HG03558 (cell line): ENCODE measurements around the gene NRG2.

ENCODE experiments used
- ATAC-seq: cut with Tn5 transposase; IDR thresholded peaks from one replicate; pipeline ENCODE4 v1.9.1; 2021; ENCODE audit warnings: moderate number of reproducible peaks; ENCODE audit not compliant: unreplicated experiment; ENCODE audit errors: extremely low read depth

Gene NRG2

DNA sequence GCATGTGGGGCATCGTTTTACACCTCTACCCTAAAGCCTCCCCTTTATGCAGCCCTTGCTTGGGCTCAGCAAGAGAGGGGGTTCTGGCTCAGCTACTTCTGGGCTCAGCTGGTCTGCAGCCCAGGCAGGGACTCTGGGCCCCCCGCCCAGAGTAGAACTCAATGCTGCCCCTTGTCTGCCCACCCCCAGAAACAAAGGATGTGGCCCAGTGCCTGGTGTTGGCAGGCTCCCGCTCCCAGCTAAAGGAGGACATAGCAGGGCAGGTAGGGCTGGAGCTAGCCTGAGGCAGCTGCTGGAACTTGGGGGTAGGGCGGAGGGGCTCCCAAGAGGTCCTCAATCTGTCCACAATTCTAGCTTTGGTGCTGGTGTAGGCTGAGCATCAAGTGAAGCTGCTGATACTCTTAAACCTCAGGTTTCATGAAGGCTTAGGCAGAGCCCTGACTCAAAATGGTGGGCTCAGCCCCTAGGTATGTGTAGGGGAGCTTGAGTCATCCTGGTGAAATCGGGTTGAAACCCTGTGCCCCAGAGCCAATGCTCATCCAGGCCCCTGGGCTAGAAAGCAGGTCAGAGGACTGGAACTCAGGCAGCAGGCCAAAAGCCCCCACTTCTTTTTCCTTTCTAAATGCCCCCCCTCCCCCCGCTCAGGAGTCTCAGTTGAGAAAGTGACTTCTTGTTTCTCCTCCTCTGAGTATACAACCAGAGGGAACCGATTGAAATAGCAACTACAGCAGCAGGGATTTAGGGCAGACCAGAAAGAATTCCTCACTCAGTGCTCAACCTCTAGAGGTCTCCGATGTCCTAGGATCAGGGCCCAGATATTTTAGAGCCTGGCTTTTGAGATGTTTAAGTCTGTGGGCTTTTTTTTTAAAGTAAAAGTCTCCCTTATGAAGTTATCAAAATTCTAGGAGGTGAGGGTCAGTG lies 236.1 kb downstream of the NRG2 start:
- ATAC-seq = no peak

DNA sequence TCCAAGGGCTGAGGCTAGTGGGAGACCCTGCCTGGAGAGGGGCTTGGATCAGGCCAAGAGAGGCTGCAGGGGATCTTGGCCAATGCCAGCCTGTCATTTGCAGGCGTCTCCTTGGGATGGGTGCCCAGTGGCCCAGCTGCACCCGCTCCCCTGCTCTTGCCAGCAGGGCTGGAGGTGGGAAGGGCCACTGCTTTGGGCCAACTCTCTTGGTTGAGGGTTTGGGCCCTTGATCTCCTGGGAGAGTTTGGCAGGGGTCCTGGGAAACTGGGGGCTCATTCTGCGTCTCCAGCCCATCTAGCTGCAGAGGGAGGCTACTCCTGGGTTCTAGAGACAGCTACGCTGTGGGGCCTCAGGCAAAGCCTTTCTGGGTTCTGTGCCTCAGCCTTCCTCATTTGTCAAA lies 237.0 kb downstream of the NRG2 start:
- ATAC-seq = no peak

DNA sequence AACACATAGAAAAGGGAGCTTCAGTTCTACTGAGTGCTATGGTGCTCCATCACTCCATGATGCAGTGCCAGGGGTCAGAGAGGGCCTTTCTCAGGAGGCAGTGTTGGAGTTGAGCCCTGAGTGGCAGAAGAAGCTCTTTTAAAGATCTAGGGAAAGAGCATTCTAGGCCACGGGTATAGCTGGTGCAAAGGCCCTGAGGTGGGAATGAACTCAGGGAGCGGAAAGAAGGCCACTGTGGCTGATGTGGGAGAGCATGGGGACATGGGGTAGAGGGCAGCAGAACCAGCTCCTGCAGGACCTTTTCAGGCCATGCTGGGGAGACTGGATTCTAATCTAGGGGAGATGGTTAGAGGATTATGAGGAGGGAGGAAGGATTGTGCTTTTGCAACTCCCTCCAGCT lies 237.6 kb downstream of the NRG2 start:
- ATAC-seq = no peak

DNA sequence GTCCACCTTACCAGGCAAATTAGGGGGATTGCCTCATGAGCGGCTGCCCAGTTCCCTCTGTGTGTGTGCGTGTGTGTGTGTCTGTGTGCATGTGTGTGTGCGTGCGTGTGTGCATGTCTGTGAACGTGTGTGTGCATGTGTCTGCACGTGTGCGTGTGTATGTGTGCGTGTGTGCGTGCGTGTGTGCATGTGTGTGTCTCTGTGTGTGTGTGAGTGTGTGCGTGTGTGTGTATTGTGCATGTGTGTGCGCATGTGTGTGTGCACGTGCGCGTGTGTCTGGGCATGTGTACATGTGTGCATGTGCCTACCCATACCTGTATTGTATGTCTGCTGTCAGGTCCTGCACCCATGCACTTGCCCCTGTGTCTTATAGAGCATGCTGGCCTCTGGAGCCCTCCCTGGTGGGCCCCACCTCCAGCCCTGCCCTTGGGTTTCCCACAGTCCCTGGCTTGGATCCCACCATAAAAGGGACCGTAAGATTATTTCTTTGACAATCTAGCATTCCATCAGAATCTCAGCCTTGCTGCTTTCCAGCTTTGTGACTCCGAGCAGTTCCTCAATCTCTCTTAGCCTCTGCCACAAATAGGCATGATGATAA lies 238.2 kb downstream of the NRG2 start:
- no peak for ATAC-seq

DNA sequence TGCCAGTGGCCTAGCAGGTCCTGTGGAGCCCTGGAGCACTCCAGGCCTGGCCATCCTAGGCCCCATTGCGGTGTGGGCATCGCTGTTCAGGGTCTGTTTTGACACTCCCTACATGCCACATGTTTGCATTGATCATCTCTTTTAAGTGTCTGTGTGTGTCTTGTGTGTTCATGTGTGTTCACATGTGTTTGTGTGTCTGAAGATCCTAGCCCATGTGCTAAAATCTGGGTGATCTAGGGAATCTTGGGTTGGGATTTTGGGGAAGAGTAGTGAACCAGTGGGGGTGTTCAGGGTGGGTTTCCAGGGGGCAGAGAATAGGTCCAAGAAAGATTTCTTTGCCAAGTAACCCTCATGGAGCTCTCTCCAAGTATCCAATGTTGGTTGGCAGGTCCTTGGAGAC lies 239.1 kb downstream of the NRG2 start:
- ATAC-seq = no peak

DNA sequence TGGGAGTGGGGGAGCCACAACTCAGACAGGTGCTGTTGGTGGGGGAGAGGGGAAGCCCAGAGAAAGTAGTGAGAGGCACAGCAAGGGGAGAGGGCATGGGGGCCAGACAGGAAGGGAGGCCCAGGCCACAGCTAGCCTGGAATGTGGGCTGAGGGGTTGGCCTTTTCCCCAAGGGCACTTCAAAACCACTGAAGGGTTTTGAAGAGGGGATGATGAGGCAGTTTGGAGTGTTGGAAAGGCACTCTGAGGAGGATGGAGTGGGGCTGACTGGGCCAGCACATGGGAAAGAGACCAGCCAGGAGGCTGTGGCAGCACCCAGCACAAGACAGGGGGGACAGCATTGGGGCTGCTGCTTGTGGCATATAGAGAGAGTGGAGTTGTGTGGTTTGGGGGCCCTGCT lies 243.7 kb downstream of the NRG2 start:
- ATAC-seq = no peak

DNA sequence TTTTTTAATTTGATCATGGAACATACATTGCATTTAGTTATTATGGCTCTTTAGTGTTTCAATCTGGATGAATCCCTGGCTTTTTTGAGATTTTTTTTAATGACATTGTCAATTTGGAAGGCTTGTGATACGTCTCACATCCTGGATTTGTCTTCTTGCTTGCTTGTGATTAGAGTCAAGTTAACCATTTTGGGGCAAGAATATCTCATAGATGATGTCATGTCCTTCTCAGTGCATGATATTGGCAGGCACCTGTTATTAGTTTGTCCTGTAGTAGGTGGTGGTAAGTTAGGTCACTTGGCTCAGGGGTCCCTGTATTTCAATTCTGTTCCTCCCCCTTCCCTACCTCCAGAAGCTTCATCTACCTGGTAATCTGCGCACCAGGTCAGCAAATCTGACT lies 244.2 kb downstream of the NRG2 start:
- no peak for ATAC-seq

DNA sequence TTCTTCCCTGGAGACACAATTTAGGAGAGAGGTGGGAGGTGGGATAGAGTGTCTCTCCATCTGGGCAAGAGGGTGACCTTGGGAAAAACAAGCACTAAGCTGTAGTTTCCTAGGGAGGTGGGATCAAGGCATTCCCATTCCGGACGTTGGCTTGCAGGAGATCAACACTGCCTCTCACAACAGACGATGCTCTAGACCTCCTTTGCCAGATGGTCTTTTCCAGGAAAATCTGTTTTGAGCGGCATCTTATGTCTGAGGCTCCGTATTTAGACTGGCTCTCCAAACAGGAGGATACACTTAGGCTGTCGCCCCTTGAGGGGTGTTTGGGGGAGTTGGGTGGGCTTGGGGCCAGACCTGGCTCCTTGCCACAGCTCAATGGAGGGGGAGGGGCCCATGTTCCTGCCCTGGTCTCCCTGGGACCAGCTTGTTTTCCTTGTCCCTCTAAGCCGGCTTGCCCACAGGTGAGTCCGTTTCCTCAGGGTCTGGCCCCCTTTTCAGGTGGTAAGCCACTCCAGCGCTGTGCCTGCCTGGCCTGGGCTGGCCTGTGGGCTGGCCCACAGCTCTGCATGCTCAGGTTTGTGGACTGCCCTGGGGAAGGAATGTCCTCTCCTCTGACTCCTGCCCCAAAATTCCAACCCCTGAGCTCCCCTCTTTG lies 245.1 kb downstream of the NRG2 start:
- no peak for ATAC-seq

DNA sequence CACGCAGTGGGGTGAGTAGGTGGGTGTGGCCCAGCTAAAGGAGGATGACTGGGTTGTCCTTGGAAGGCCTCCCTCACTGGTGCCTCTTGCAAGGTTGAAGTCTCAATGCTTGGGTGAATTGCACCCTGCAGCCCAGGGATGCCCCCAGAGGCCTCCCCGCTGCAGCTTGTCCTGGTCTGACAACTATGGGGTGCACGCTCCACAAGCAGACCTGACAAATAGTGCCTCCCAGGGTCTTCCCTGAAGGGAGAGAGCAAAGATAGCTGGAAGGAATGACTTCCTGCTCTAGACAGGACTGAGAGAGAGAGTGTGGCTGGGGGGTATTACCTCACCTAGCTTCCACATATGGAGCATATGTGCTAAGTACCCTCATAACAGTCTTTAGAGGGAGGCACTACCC lies 245.8 kb downstream of the NRG2 start:
- no peak for ATAC-seq
